GM12865 (cell line): Measurements from ENCODE around the gene MRTFB.
A peak's percentile ranks its signal among the peaks of the same experiment; 100 is the strongest.

Experiments
- DNase-seq: peaks from one replicate; pipeline ENCODE4 v3.0.0; 2010; ENCODE audit warnings: low read depth
- H3K4me3 ChIP-seq: 2 replicates; pipeline ENCODE4 v1.5.1; 2011; ENCODE audit warnings: mild to moderate bottlenecking, low read depth, low read length, control low read depth
- TF ChIP-seq, protein P1 (sequence below): IDR thresholded peaks from 2 replicates; pipeline ENCODE4 v1.5.1; 2011; ENCODE audit warnings: low read length, control low read depth, low read depth, inconsistent platforms; ENCODE audit not compliant: insufficient read depth; ENCODE audit errors: missing control alignments

The MRTFB gene

GRCh38 chr16:14063618-14064581 lies 7.2 kb upstream of the MRTFB start:
- DNase-seq = no peak
- H3K4me3 ChIP-seq = no peak overlapping the region
- TF ChIP-seq, protein P1, sequence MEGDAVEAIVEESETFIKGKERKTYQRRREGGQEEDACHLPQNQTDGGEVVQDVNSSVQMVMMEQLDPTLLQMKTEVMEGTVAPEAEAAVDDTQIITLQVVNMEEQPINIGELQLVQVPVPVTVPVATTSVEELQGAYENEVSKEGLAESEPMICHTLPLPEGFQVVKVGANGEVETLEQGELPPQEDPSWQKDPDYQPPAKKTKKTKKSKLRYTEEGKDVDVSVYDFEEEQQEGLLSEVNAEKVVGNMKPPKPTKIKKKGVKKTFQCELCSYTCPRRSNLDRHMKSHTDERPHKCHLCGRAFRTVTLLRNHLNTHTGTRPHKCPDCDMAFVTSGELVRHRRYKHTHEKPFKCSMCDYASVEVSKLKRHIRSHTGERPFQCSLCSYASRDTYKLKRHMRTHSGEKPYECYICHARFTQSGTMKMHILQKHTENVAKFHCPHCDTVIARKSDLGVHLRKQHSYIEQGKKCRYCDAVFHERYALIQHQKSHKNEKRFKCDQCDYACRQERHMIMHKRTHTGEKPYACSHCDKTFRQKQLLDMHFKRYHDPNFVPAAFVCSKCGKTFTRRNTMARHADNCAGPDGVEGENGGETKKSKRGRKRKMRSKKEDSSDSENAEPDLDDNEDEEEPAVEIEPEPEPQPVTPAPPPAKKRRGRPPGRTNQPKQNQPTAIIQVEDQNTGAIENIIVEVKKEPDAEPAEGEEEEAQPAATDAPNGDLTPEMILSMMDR = no peak

- DNase-seq = no peak
- TF ChIP-seq, protein P1 = no peak
Measured at GRCh38 chr16:14069818-14070217, 1.3 kb upstream of the MRTFB start.

GRCh38 chr16:14070555-14070876 lies 603 bp upstream of the MRTFB start:
- TF ChIP-seq, protein P1 = no peak
- H3K4me3 ChIP-seq = peak overlapping the region; percentile 76

More at GRCh38 chr16:14069818-14070217, 1.3 kb upstream of the MRTFB start:
- no peak overlapping the region for H3K4me3 ChIP-seq

GRCh38 chr16:14071576-14072271 lies 605 bp downstream of the MRTFB start:
- TF ChIP-seq, protein P1 = no peak
- DNase-seq = peak; percentile 43
- H3K4me3 ChIP-seq = peak overlapping the region; percentile 76

More at GRCh38 chr16:14070555-14070876, 603 bp upstream of the MRTFB start:
- no peak for DNase-seq

GRCh38 chr16:14072360-14072759 lies 1.2 kb downstream of the MRTFB start:
- TF ChIP-seq, protein P1 = no peak
- no peak overlapping the region for H3K4me3 ChIP-seq
- no peak for DNase-seq

GRCh38 chr16:14074544-14074943 lies 3.4 kb downstream of the MRTFB start:
- DNase-seq = no peak
- TF ChIP-seq, protein P1 = no peak
- H3K4me3 ChIP-seq = no peak overlapping the region
